RKO (cell line): ENCODE data around the gene TRAF3IP1.
"Not testable (repeated sequence)": the region's sequence is repeated elsewhere in the genome, so short reads cannot be mapped to it uniquely, and the experiment has no call there.

Experiments
- DNase-seq: peaks from one replicate; pipeline ENCODE4 v3.0.0-alpha.2; 2016; ENCODE audit warnings: low spot score

TRAF3IP1 gene

GRCh38 chr2:238428866-238429265 lies 108.5 kb downstream of the TRAF3IP1 start:
- peak; percentile 72 for DNase-seq

- peak; percentile 58 for DNase-seq
These were observed 110.5 kb downstream of the TRAF3IP1 start for GRCh38 chr2:238430781-238431180.

- no peak for DNase-seq
These were observed 111.1 kb downstream of the TRAF3IP1 start for GRCh38 chr2:238431456-238431855.

- peak; percentile 52 for DNase-seq
These were observed 113.1 kb downstream of the TRAF3IP1 start for GRCh38 chr2:238433300-238433915.

- DNase-seq = peak; percentile 97
These were observed 113.9 kb downstream of the TRAF3IP1 start for GRCh38 chr2:238433941-238434845.

GRCh38 chr2:238434846-238435751 lies 114.8 kb downstream of the TRAF3IP1 start:
- DNase-seq = peak; percentile 21

- DNase-seq = peak; percentile 85
These were observed 115.4 kb downstream of the TRAF3IP1 start for GRCh38 chr2:238435752-238436096.

- peak; percentile 99 for DNase-seq
These were observed 118.8 kb downstream of the TRAF3IP1 start for GRCh38 chr2:238438856-238439849.

- peak; percentile 45 for DNase-seq
These were observed 119.6 kb downstream of the TRAF3IP1 start for GRCh38 chr2:238439917-238440316.

GRCh38 chr2:238440331-238440730 lies 120.0 kb downstream of the TRAF3IP1 start:
- no peak for DNase-seq

GRCh38 chr2:238440767-238441166 lies 120.4 kb downstream of the TRAF3IP1 start:
- DNase-seq = no peak

GRCh38 chr2:238441262-238442114 lies 121.2 kb downstream of the TRAF3IP1 start:
- DNase-seq = no peak

GRCh38 chr2:238442257-238442656 lies 121.9 kb downstream of the TRAF3IP1 start:
- not testable (repeated sequence) for DNase-seq

- DNase-seq = no peak
These were observed 123.9 kb downstream of the TRAF3IP1 start for GRCh38 chr2:238444242-238444641.

GRCh38 chr2:238445409-238446190 lies 125.3 kb downstream of the TRAF3IP1 start:
- no peak for DNase-seq

- DNase-seq = no peak
These were observed 126.1 kb downstream of the TRAF3IP1 start for GRCh38 chr2:238446371-238446770.

- DNase-seq = no peak
These were observed 128.0 kb downstream of the TRAF3IP1 start for GRCh38 chr2:238448031-238448955.

GRCh38 chr2:238449241-238449640 lies 128.9 kb downstream of the TRAF3IP1 start:
- no peak for DNase-seq
